ENCODE measurements around the gene CPA4.

The CPA4 gene

GRCh38 chr7:130279906-130280305 lies 13.1 kb upstream of the CPA4 start:
- no peak for TF ChIP-seq CTCF (IDR thresholded peaks at IDR 0.05)

DNA sequence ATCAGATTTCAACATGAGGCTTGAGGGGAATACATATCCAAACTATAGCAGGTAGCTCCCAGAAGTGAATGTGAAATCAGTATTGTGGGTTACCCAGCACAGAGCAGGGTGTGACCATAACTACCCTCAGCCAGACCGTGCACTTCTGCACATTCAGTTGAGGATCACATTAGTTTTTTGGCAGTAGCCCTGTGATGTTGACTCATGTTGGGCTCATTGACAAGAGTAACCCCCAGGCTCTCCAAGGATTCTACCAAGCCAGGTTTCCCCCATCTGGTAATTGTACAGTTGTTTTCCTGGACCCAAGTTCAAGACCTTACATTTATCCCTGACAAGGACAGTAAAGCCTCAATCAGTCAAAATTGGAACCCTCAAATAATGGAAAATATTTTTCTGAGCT lies 11.7 kb upstream of the CPA4 start:
- TF ChIP-seq CTCF (IDR thresholded peaks at IDR 0.05): no peak

DNA sequence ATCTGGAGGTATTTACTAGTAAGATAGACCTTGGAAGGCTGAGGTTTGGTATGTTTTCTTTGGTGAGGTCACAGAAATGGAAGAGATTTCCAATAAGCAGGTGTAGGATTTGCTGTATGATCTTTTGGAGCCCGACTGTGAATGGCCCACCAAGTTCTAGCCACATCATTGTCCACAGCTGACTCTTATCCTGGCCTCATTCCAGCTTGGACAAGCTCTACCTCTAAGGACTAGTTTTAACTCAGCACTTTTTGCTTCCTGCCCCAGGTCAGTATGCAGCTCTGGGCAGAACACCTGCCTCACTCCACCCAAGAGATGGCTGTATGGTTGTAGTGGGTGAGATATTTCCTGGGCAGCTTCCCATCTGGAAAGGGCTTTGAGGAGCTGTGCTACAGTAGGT lies 6.1 kb upstream of the CPA4 start:
- no peak for TF ChIP-seq CTCF (IDR thresholded peaks at IDR 0.05)

GRCh38 chr7:130288168-130288567 lies 4.8 kb upstream of the CPA4 start:
- no peak for TF ChIP-seq CTCF (IDR thresholded peaks at IDR 0.05)

GRCh38 chr7:130288829-130289228 lies 4.1 kb upstream of the CPA4 start:
- TF ChIP-seq CTCF (IDR thresholded peaks at IDR 0.05): no peak

DNA sequence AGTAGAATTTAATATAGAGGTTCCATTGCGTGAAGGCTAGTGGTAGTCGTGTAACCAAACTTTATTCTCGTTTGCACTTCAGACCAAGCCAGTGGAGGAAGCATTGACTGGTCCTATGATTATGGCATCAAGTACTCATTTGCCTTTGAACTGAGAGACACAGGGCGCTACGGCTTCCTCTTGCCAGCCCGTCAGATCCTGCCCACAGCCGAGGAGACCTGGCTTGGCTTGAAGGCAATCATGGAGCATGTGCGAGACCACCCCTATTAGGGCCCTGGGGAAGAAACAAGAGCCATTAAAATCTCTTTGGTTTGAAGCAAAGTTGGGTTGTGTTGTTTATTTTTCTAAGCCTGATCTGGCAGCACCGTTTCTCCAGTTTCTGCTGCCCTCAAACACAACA lies 3.5 kb upstream of the CPA4 start:
- TF ChIP-seq CTCF (IDR thresholded peaks at IDR 0.05): no peak

DNA sequence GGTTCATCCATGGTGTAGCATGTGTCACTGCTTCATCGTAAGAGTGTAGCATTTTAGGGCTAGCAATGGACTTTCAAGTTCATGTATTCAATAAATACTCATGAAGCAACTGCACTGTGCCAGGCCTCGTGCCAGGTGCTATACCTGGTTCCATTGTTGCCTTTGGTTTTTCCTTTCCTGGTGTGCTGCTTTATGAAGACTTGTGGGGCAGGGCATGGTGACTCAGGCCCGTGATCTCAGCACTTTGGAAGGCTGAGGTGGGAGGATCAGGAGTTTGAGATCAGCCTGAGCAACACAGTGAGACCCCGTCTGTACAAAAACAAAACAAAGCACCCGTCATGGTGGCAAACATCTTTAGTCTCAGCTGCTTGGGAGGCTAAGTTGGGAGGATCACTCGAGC lies 2.2 kb upstream of the CPA4 start:
- no peak for TF ChIP-seq CTCF (IDR thresholded peaks at IDR 0.05)

GRCh38 chr7:130293521-130293920 lies 560 bp downstream of the CPA4 start:
- no peak for TF ChIP-seq CTCF (IDR thresholded peaks at IDR 0.05)

Data from LNCAP (cell line).